Stomach smooth muscle (tissue), 2 donors: ENCODE measurements around the gene ERP27.

Experiments
- H3K27ac ChIP-seq: one replicate; pipeline ENCODE4 v1.7.0; 2013; ENCODE audit warnings: mild to moderate bottlenecking, low read length, inconsistent platforms
- H3K27me3 ChIP-seq, 2 donors: one replicate each; pipeline ENCODE4 v1.7.0; 2013; ENCODE audit warnings: low read length in 2 of 2; ENCODE audit not compliant: insufficient read depth in 2 of 2, control insufficient read depth in 1 of 2
- H3K36me3 ChIP-seq, 2 donors: one replicate each; pipeline ENCODE4 v1.7.0; 2013; ENCODE audit warnings: low read length in 2 of 2; ENCODE audit not compliant: control insufficient read depth in 2 of 2, insufficient read depth in 2 of 2
- H3K4me1 ChIP-seq: one replicate; pipeline ENCODE4 v1.7.0; 2013; ENCODE audit warnings: low read length; ENCODE audit not compliant: control insufficient read depth, insufficient read depth
- H3K4me3 ChIP-seq, 2 donors: one replicate each; pipeline ENCODE4 v1.7.0; 2013; ENCODE audit warnings: low read length in 2 of 2
- H3K9ac ChIP-seq, 2 donors: one replicate each; pipeline ENCODE4 v1.7.0; 2013; ENCODE audit warnings: low read length in 2 of 2, mild to moderate bottlenecking in 1 of 2
- H3K9me3 ChIP-seq, 2 donors: one replicate each; pipeline ENCODE4 v1.7.0; 2013; ENCODE audit warnings: low read length in 2 of 2; ENCODE audit not compliant: control insufficient read depth in 2 of 2
- donor health status: healthy.
- donor health status: Pancreatic carcinoma.

Gene ERP27

DNA sequence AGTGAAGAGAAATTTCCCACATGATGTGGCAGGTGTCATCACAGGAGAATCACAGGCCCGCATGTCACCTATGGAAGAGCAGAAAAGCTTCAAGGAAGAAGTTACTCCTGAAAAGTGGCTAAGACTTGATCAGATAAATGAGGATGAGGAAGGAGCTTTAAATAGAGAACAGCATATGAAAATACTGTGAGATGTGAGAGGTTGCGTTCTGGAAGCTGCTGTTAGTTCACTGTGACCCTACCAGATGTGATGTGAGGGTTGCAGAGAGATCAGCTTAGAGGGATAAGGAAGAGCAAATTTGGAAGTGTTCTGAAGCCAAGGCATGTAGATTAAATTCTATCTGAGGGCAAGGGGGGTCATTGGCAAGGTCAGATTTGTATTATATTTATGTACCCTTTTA lies 17.1 kb downstream of the ERP27 start:
- Histone ChIP-seq H3K9me3 (no peaks in the 10 kb centered on the region), H3K4me3 (no peak overlapping the region), H3K36me3 (no peaks in the 10 kb centered on the region), H3K9ac (no peak overlapping the region), H3K27ac (no peak overlapping the region), H3K27me3 (no peaks in the 10 kb centered on the region), H3K4me1 (no peaks in the 10 kb centered on the region)

DNA sequence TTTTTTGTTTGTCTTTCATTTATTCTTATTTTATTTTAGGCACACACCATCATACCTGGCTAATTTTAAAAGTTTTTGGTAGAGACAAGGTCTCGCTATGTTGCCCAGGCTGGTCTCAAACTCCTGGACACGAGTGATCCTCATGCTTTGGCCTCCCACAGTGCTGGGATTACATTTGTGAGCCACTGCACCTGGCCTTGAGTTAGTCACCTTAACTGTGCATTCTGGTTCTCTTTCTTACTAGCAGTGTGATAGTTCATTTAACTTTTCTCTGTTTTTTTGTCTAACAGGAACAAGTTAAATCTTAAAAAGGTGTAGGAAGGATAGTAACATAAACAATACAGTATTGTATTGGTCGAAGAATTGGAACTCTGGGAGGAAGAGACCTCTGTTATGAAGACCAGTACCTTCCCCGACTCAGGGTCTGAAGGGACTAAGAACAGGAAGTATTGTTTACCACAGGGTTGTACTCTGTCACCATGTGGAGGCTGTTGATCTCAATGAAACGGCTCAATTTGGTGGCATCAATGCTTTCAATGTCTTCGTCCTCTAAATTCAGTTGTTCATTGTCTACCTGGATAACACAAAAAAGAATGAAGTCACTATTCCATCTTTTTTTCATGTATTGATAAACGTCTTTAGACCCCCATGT lies 17.7 kb downstream of the ERP27 start:
- H3K27me3 ChIP-seq, result no peaks in the 10 kb centered on the region
- H3K36me3 ChIP-seq, result no peaks in the 10 kb centered on the region
- H3K4me3 ChIP-seq, result no peak overlapping the region
- H3K9me3 ChIP-seq, result no peaks in the 10 kb centered on the region
- no peak overlapping the region for H3K27ac ChIP-seq
- no peaks in the 10 kb centered on the region for H3K4me1 ChIP-seq
- H3K9ac ChIP-seq, result no peak overlapping the region

DNA sequence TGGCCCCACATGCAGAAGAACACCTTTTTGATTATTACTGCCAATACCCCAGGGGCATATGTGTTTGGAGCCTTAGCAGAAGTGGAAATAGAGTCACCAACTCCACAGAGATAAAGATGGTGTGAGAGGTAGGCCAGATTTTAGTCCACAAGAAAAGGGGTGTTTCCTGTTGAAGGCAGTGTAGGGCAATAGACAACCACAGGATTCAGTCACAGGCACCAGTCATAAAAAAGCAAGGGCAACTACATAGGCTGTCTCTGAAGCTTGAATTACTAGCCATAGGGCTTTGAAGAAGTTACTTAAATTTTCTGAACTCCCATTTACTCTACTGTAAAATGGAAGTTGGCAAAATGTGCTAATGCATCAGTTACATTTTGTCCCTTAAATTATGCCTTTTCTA lies 18.9 kb downstream of the ERP27 start:
- Histone ChIP-seq H3K9ac (no peak overlapping the region), H3K36me3 (no peaks in the 10 kb centered on the region), H3K4me3 (no peak overlapping the region), H3K4me1 (no peaks in the 10 kb centered on the region), H3K27ac (no peak overlapping the region), H3K9me3 (no peaks in the 10 kb centered on the region), H3K27me3 (no peaks in the 10 kb centered on the region)

DNA sequence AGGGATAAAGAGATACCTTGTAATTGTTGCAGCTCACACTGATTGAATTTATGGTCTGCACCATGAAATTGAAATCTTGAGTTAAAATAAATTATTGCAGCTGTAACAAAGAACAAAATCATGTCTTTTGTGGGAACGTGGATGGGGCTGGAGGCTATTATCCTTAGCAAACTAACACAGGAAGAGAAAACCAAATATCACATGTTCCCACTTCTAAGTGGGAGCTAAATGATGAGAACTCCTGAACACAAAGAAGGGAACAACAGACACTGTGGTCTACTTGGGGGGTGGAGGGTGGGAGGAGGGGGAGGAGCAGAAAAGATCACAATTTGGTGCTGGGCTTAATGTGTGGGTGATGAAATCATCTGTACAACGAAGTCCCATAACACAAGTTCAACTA lies 22.6 kb downstream of the ERP27 start:
- Histone ChIP-seq H3K4me3 (no peak overlapping the region), H3K36me3 (no peaks in the 10 kb centered on the region), H3K27me3 (no peaks in the 10 kb centered on the region), H3K27ac (no peak overlapping the region), H3K4me1 (no peaks in the 10 kb centered on the region), H3K9me3 (no peaks in the 10 kb centered on the region), H3K9ac (no peak overlapping the region)

DNA sequence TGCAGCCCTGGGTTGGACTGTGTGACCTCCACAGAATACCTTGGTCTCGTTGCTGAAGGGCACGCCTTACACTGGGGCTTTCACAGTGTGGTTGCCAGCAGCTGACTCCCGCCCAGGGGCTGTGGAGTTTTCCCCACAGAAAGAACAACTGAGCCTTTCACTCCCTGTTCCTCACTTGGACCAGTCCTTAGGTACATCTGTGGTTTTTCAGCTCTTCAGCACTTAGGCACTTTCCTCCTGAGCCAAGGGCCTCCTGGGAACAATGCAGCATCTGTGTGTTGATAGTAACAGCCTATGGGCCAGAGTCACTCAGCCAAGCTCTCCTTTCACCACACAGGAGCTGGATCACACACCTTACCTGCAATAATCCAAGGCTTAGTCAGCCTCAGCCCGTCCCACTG lies 25.0 kb downstream of the ERP27 start:
- Histone ChIP-seq H3K36me3 (no peaks in the 10 kb centered on the region), H3K9ac (no peak overlapping the region), H3K4me1 (no peaks in the 10 kb centered on the region), H3K9me3 (no peaks in the 10 kb centered on the region), H3K27me3 (no peaks in the 10 kb centered on the region), H3K4me3 (no peak overlapping the region), H3K27ac (no peak overlapping the region)

DNA sequence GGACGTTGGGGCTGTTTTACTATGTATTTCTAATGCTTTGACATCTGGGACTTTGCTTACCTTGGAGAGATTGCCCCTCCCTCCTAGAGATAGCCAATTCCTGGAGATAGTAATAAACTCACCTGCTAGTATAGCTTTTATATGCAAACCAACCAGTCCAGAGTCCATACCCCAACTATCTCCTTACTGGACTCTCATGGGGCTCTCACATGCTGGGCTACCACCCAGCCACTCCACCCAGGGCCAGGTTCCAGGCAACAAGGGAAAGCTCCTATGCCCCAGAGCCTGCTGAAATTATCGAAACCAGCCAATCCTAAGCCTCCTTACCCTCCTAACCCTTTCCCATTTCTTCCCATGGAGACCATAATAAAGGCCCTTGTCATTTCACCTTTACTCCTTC lies 27.2 kb downstream of the ERP27 start:
- H3K9me3 ChIP-seq, result no peaks in the 10 kb centered on the region
- no peak overlapping the region for H3K4me3 ChIP-seq
- peaks cover 2% of the 10 kb centered on the region for H3K4me1 ChIP-seq
- no peak overlapping the region for H3K27ac ChIP-seq
- no peaks in the 10 kb centered on the region for H3K36me3 ChIP-seq
- no peaks in the 10 kb centered on the region for H3K27me3 ChIP-seq
- no peak overlapping the region for H3K9ac ChIP-seq

DNA sequence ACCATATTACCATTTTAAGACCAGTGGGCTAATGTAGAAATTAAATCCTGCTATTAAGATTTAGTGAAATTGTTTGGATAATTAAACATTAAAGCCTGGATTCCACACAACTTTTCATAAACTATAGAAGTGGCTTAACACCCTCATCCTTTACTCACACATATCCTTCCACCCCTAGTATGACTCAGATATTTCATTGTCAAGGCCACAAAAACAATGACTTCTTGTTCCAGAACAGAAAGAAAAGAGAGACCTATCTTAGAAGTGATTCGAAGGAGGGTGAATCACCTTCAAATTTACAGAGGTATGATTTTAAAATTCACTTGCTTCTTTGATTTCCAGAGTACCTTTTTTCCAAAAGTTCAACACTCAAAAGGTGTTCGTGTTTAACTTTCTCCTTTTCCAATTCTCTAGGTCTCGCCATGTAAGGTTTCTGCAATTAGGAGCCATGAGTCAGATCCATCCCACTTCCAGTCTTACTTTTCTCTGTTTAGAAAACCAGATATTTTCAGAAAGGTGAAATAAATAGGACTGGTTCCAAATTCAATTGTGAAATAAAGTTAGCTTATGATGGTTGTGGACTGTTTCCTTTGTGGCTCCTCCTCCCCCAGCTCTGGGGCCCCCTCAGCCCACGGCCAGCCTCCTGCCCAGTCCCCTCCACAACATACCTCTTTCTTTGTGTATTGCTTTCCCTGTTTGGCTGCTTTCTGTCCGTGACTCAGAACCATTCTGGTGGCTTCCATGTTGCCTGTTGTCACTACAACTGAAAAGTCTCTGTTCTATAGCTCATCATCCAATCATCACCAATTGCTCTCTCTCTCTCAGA lies 28.0 kb downstream of the ERP27 start:
- Histone ChIP-seq H3K9me3 (no peaks in the 10 kb centered on the region), H3K4me3 (no peak overlapping the region), H3K36me3 (no peaks in the 10 kb centered on the region), H3K27ac (no peak overlapping the region), H3K27me3 (no peaks in the 10 kb centered on the region), H3K4me1 (peaks cover 6% of the 10 kb centered on the region), H3K9ac (no peak overlapping the region)

DNA sequence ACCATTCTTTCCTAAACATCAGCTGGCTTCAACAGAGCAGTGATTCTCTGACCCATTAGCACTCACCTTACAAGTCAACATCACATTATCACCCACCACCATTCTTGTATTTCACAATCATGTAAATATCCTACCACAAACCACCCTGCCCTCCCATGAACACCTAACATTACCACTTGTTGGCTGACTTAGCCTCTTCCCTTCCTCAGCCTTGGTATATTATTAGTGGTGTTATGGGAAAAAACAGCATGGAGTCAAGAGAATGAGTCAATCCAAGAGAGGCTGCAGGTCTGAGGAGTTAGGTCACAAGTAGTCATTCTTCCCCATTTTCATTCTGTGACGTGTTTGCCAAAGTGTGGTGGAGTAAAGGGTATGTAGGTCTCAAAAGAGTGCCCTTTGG lies 30.4 kb downstream of the ERP27 start:
- peaks cover 7% of the 10 kb centered on the region for H3K4me1 ChIP-seq
- H3K27me3 ChIP-seq, result no peaks in the 10 kb centered on the region
- H3K27ac ChIP-seq, result no peak overlapping the region
- no peak overlapping the region for H3K4me3 ChIP-seq
- no peaks in the 10 kb centered on the region for H3K36me3 ChIP-seq
- H3K9me3 ChIP-seq, result no peaks in the 10 kb centered on the region
- no peak overlapping the region for H3K9ac ChIP-seq

DNA sequence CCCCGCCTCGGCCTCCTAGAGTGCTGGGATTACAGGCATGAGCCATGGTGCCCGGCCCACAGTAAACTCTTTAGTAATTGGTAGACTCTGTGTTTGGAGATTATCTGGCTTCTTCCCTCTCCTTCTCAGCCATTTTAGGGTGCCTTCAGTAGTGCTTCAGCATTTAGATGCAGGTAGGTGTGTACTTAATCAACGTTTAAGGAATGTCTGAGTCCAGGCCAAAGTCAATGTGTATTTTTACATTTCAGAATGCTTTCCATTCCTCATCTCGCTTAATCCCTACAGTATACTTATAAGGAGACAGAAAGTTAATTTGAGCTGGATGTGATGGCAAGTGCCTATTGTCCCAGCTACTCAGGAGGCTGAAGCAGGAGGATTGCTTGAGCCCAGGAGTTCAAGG lies 32.2 kb downstream of the ERP27 start:
- H3K4me3 ChIP-seq, result no peak overlapping the region
- no peak overlapping the region for H3K27ac ChIP-seq
- H3K27me3 ChIP-seq, result no peaks in the 10 kb centered on the region
- H3K4me1 ChIP-seq, result peaks cover 7% of the 10 kb centered on the region
- H3K36me3 ChIP-seq, result no peaks in the 10 kb centered on the region
- no peak overlapping the region for H3K9ac ChIP-seq
- no peaks in the 10 kb centered on the region for H3K9me3 ChIP-seq

DNA sequence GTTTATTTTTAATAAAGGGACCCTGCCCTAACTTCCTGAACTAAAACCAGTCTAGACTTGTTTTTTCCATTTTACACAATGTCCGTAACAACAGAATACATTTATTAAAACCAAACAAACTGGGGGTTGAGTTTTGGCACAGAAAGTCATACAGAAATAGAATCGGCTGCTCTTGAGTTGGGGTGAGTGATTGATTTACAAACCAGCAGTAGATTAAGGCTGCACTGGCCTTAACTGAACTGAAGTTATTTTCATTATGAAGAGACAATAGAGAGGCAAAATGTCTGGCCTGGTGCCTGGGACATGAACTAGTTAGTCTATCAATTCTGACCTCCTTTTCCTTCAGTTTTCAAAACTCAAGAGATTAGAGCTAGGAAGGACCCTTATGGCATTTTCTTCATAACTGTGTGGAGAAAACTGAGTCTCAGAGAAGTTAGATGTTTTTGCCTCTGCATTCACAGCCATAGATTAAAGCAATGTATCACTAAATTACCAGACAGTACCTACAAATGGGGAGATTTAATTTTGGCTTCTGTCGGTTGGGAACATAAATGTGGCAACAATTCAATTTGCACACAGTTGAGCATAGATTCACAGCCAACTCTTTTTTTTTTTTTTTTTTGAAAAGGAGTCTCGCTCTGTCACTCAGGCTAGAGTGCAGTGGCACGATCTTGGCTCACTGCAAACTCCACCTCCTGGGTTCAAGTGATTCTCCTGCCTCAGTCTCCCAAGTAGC lies 32.9 kb downstream of the ERP27 start:
- H3K36me3 ChIP-seq, result no peaks in the 10 kb centered on the region
- no peaks in the 10 kb centered on the region for H3K27me3 ChIP-seq
- no peak overlapping the region for H3K4me3 ChIP-seq
- H3K4me1 ChIP-seq, result peaks cover 7% of the 10 kb centered on the region
- no peak overlapping the region for H3K27ac ChIP-seq
- no peaks in the 10 kb centered on the region for H3K9me3 ChIP-seq
- no peak overlapping the region for H3K9ac ChIP-seq

DNA sequence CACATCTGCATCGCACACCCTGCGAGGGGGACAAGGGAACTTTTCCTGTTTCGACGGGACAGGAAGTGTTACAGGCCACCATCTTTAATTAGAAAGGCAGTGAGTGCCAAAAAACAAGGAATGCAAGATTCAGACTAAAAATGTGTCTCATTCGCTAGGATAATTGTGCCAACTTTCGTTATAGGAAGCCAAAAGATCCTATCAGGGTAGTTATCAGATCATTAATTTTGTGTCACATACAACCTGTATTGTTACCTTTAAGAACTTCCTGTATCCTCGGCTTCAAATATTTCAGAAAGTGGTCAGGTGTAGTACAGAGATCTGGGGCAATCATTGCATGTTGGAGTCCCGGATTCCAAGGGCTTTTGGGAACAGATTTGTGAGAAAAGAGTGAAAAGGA lies 33.5 kb downstream of the ERP27 start:
- Histone ChIP-seq H3K9me3 (no peaks in the 10 kb centered on the region), H3K9ac (no peak overlapping the region), H3K27me3 (no peaks in the 10 kb centered on the region), H3K4me3 (no peak overlapping the region), H3K4me1 (peaks cover 7% of the 10 kb centered on the region), H3K36me3 (no peaks in the 10 kb centered on the region), H3K27ac (no peak overlapping the region)
